A549 (cell line): ENCODE data around the gene EXOSC2. TPM values are rescaled to one million over a fixed set of nuclear protein-coding genes. Genes with fewer than 3 reads are reported as not detected.

Source experiments
- ATAC-seq, 2 experiments: fragments of 200-7000 bp in 1 of 2; fragments of >200 bp in 1 of 2; cut with Nextera tagmentation in 1 of 2; cut with Tn5 transposase in 1 of 2; 3 replicates each; pipeline versions ENCODE4 v1.8.0 to v1.9.1; 2018 to 2020; ENCODE audit warnings: mild to moderate bottlenecking in 1 of 2, moderate library complexity in 1 of 2
- CTCF ChIA-PET: fragments of 300-600 bp; sonication (Branson Sonifier 250); formaldehyde crosslinking; extraction: SDS; loops from one replicate; lab custom pipeline; 2021; ENCODE audit warnings: antibody characterized with exemption, inconsistent platforms; lab: Yijun Ruan, JAX
- POLR2A ChIA-PET: fragments of 350-600 bp; formaldehyde crosslinking; extraction: SDS; loops from one replicate; lab custom pipeline; 2021; ENCODE audit warnings: antibody characterized with exemption, inconsistent platforms; lab: Yijun Ruan, JAX
- DNase-seq, 2 experiments: peaks; one replicate each; pipeline versions ENCODE4 v3.0.0 to v3.0.0-alpha.2; 2011 to 2016; ENCODE audit warnings: low read depth in 1 of 2, low spot score in 1 of 2
- FAIRE-seq: peaks from 2 replicates; lab custom pipeline; 2011; peaks lifted over from hg19 to GRCh38; lab: Jason Lieb, UNC
- H3K27ac ChIP-seq, 2 experiments: fragments of >200 bp; sonication (Bioruptor Twin); formaldehyde crosslinking; 3 replicates each; pipeline ENCODE4 v1.5.1; 2016 to 2017
- H3K4me1 ChIP-seq: fragments of >200 bp; sonication (Bioruptor Twin); formaldehyde crosslinking; 3 replicates; pipeline ENCODE4 v1.6.1; 2016
- H3K4me2 ChIP-seq: fragments of >200 bp; sonication (Bioruptor Twin); formaldehyde crosslinking; 3 replicates; pipeline ENCODE4 v1.6.1; 2016
- H3K4me3 ChIP-seq: fragments of >200 bp; sonication (Bioruptor Twin); formaldehyde crosslinking; 3 replicates; pipeline ENCODE4 v1.5.1; 2016
- H3K9me3 ChIP-seq: fragments of >200 bp; sonication (Bioruptor Twin); formaldehyde crosslinking; 3 replicates; pipeline ENCODE4 v1.6.1; 2016
- ATOH8 ChIP-seq: fragments of 250-450 bp; sonication (Bioruptor Pico); IDR thresholded peaks from 2 replicates; pipeline ENCODE4 v1.5.0; 2020; ENCODE audit warnings: low read depth, mild to moderate bottlenecking, moderate library complexity
- CBX2 ChIP-seq: fragments of 200-600 bp; sonication (generic); IDR thresholded peaks from 2 replicates; pipeline ENCODE4 v1.6.1; 2016; ENCODE audit warnings: low read depth, mild to moderate bottlenecking, borderline replicate concordance
- CEBPB ChIP-seq, 2 experiments: fragments of >200 bp in 1 of 2; sonication (Bioruptor Twin) in 1 of 2; formaldehyde crosslinking in 1 of 2; IDR thresholded peaks; 2 replicates each; pipeline ENCODE4 v1.6.1; 2012 to 2016
- CHD2 ChIP-seq: fragments of 150-350 bp; IDR thresholded peaks from 2 replicates; pipeline ENCODE4 v1.6.1; 2014; ENCODE audit warnings: low read length; ENCODE audit not compliant: partially characterized antibody
- E2F6 ChIP-seq: IDR thresholded peaks from 2 replicates; pipeline ENCODE4 v1.6.1; 2012; ENCODE audit warnings: low read depth, borderline replicate concordance
- ELK1 ChIP-seq: fragments of 150-350 bp; IDR thresholded peaks from 2 replicates; pipeline ENCODE4 v1.6.1; 2014; ENCODE audit warnings: low read depth, mild to moderate bottlenecking, low read length
- ESRRA ChIP-seq: fragments of 150-350 bp; IDR thresholded peaks from 2 replicates; pipeline ENCODE4 v1.6.1; 2014; ENCODE audit warnings: mild to moderate bottlenecking, low read length, borderline replicate concordance
- GATA3 ChIP-seq: IDR thresholded peaks from 2 replicates; pipeline ENCODE4 v1.6.1; 2012; ENCODE audit warnings: borderline replicate concordance
- HES2 ChIP-seq: fragments of >200 bp; sonication (Bioruptor Twin); formaldehyde crosslinking; IDR thresholded peaks from 2 replicates; pipeline ENCODE4 v1.6.1; 2016
- HEYL ChIP-seq: fragments of 250-450 bp; sonication (Bioruptor Pico); IDR thresholded peaks from 2 replicates; pipeline ENCODE4 v1.8.0; 2021; ENCODE audit warnings: mild to moderate bottlenecking, moderate library complexity
- HOXB13 ChIP-seq: fragments of 250-450 bp; sonication (Bioruptor Pico); IDR thresholded peaks from 2 replicates; pipeline ENCODE4 v1.5.0; 2020; ENCODE audit warnings: low read depth, mild to moderate bottlenecking, moderate library complexity
- KDM5A ChIP-seq: fragments of 200-600 bp; sonication (generic); IDR thresholded peaks from 2 replicates; pipeline ENCODE4 v1.6.1; 2016; ENCODE audit warnings: antibody characterized with exemption, mild to moderate bottlenecking
- MAFK ChIP-seq: fragments of 450-650 bp; IDR thresholded peaks from 2 replicates; pipeline ENCODE4 v1.6.1; 2014; ENCODE audit not compliant: partially characterized antibody
- NFE2L2 ChIP-seq: fragments of 150-350 bp; conservative IDR thresholded peaks from 2 replicates; pipeline ENCODE4 v1.6.1; 2014; ENCODE audit warnings: low read length
- NPAS2 ChIP-seq: fragments of 250-450 bp; sonication (Bioruptor Pico); IDR thresholded peaks from 2 replicates; pipeline ENCODE4 v1.8.0; 2022; ENCODE audit warnings: mild to moderate bottlenecking, moderate library complexity, borderline replicate concordance
- NR3C1 ChIP-seq: fragments of >200 bp; sonication (Bioruptor Twin); formaldehyde crosslinking; IDR thresholded peaks from 3 replicates; pipeline ENCODE4 v1.6.1; 2017
- POLR2AphosphoS2 ChIP-seq: conservative IDR thresholded peaks from 2 replicates; pipeline ENCODE4 v1.6.1; 2012; ENCODE audit warnings: low read length, improper control_type of control experiment, inconsistent platforms
- SMC3 ChIP-seq: fragments of >200 bp; sonication (Bioruptor Twin); formaldehyde crosslinking; IDR thresholded peaks from 3 replicates; pipeline ENCODE4 v1.6.1; 2018; ENCODE audit warnings: inconsistent platforms
- ZFP36 ChIP-seq: fragments of 450-650 bp; IDR thresholded peaks from 2 replicates; pipeline ENCODE4 v1.6.1; 2014; ENCODE audit warnings: borderline replicate concordance; ENCODE audit not compliant: partially characterized antibody
- WGBS: methylation state at CpG from one replicate; pipeline ENCODE4 v1.1.6; 2017; ENCODE audit errors: missing lambda C conversion rate; 5-methylcytosine and 5-hydroxymethylcytosine counted together
- polyA plus RNA-seq, 4 experiments: library from polyadenylated mRNA; depleted of rRNA in 3 of 4; stranded (reverse); fragments of >200 nt; fragmentation: RNase III in 1 of 4; extraction: RNeasy Plus Mini Kit Qiagen cat#74134 plus additional on column Dnase treatment in 1 of 4; gene quantifications; 2 replicates in 3 of 4; 3 replicates in 1 of 4; pipeline ENCODE4 v1.2.3, GENCODE V29; 2011 to 2017

EXOSC2 gene
- polyA plus RNA-seq, 2 of the 4 experiments (the other 2 are of a cell fraction) = 96.8 to 101 TPM

- 88% methylated on average over 4 of the region's 4 CpGs for WGBS
- POLR2A ChIA-PET = interaction anchor here (0.6 kb wide), 1 partner anchor 28 kb away, joined by 3 read pairs; no protein-coding TSS in a partner anchor
Measured at GRCh38 chr9:130739081-130739480, 45.5 kb downstream of the EXOSC2 start.

GRCh38 chr9:130740218-130741023, 46.8 kb downstream of the EXOSC2 start:
- DNase-seq = no peak
- no peak for TF ChIP-seq HES2
- TF ChIP-seq CEBPB (IDR thresholded peaks at IDR 0.05) = no peak
- no peak for TF ChIP-seq CHD2
- no peak for TF ChIP-seq ZFP36
- TF ChIP-seq NPAS2 (CRISPR knock-in tag) = no peak
- no peak for TF ChIP-seq SMC3
- no peak for TF ChIP-seq NFE2L2
- TF ChIP-seq KDM5A = no peak
- no peak for TF ChIP-seq ESRRA
- no peaks in the 10 kb centered on the region for H3K9me3 ChIP-seq
- H3K4me2 ChIP-seq = no peak overlapping the region
- ChIA-PET CTCF (interaction anchor here (0.5 to 2.9 kb wide), 5 partner anchors 9 to 126 kb away, joined by 3 to 10 read pairs (median 5); no protein-coding TSS in a partner anchor), POLR2A (no interaction called here)
- H3K4me1 ChIP-seq = 0 out of 3 replicates have a peak, but pooled peaks cover 10% of the 10 kb centered on the region
- 79% methylated on average over 11 of the region's 11 CpGs for WGBS
- no peak for FAIRE-seq
- H3K4me3 ChIP-seq = no peak overlapping the region
- no peak overlapping the region for H3K27ac ChIP-seq
- no peak for ATAC-seq

More at GRCh38 chr9:130739081-130739480, 45.5 kb downstream of the EXOSC2 start:
- ATAC-seq = no peak
- no peak for FAIRE-seq
- Histone ChIP-seq H3K27ac (no peak overlapping the region), H3K4me3 (no peak overlapping the region), H3K9me3 (no peaks in the 10 kb centered on the region), H3K4me1 (0 out of 3 replicates have a peak, but pooled peaks cover 6% of the 10 kb centered on the region), H3K4me2 (no peak overlapping the region)
- TF ChIP-seq HEYL (CRISPR knock-in tag) (no peak), CBX2 (no peak), MAFK (no peak), GATA3 (no peak), NR3C1 (no peak), HES2 (no peak), NPAS2 (CRISPR knock-in tag) (no peak), SMC3 (no peak)
- DNase-seq = no peak
- CTCF ChIA-PET = interaction anchor here (0.8 to 1.7 kb wide), 4 partner anchors 38 to 128 kb away, joined by 3 to 5 read pairs (median 4); no protein-coding TSS in a partner anchor

- Histone ChIP-seq H3K4me3 (no peak overlapping the region), H3K27ac (no peak overlapping the region), H3K4me1 (0 out of 3 replicates have a peak, but pooled peaks cover 12% of the 10 kb centered on the region), H3K4me2 (no peak overlapping the region), H3K9me3 (no peaks in the 10 kb centered on the region)
- no peak for ATAC-seq
- FAIRE-seq = no peak
- 95% methylated on average over 3 of the region's 3 CpGs for WGBS
- ChIA-PET POLR2A (no interaction called here), CTCF (interaction anchor here (1.3 to 2.9 kb wide), 3 partner anchors 9 to 63 kb away, joined by 3 to 10 read pairs (median 5); no protein-coding TSS in a partner anchor)
- DNase-seq = no peak
- TF ChIP-seq ELK1 (no peak), E2F6 (no peak), ATOH8 (CRISPR knock-in tag) (no peak), ESRRA (no peak), POLR2AphosphoS2 (no peak), CHD2 (no peak), HES2 (no peak), HOXB13 (CRISPR knock-in tag) (no peak)
Measured at GRCh38 chr9:130741024-130741305, 47.4 kb downstream of the EXOSC2 start.
